ENCODE measurements around the gene GNRH2.
A peak's percentile ranks its signal among the peaks of the same experiment; 100 is the strongest.
"Not testable (repeated sequence)": the region's sequence is repeated elsewhere in the genome, so short reads cannot be mapped to it uniquely, and the experiment has no call there.

Gene GNRH2, protein sequence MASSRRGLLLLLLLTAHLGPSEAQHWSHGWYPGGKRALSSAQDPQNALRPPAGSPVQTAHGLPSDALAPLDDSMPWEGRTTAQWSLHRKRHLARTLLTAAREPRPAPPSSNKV

DNA sequence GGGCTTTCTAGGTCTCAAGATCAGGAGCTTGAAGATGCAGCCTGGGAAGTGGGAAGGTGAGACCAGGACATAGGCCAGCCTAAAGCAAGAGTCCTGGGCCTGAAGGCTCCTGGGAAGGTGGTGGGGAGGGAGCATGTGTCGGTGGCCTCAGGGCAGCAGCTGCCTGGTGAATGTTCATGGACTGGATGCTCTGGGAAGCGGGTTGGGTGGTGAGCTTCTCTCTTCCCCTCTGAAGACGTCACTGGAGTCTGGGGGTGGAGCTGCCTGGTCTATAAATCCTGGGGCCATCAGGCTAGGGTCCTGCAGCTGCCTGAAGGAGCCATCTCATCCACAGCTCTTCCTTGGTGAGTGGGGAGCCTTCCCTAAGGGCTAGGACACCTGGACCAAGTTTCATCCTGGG lies at the start of gene GNRH2:
GNRH2 (plus strand) TSS at position 301 of the 400 bp plus-strand sequence. CDS start 793 bp downstream, outside the sequence.
- no peak for DNase-seq

DNA sequence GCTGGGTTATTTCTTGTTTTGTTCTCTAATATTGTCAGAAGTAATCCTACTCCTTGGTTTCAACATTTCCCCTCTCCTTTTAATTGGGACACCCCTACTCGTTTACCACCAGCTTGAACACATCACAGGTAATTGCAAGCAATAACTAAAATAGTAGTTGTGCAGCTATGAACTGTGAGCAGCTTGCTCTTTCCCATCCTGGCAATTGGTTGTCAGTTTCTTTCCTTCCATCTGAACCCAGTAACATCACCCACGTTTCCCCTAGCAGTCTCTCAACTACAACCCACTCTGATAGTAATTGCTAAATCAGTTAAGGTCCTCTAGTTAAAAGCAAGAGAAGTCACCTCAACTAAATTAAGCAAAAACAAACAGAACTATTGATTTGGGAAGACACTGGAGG lies 47.6 kb upstream of the GNRH2 start:
- DNase-seq, result no peak

DNA sequence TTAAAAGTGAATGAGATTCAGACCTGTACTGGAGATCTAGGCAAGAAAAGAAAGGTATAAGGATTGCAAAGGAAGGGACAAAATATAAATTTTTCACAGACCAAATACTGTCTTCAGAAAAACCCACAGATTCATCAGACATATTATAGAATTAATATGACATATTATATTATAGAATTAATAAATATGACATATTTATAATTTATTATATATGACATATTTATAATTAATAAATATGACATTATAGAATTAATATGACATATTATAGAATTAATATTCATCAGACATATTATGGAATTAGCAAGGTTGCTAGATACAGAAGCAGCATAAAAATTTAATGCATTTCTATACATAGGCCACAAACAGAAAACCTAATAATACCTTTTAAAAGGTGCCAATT lies 44.7 kb upstream of the GNRH2 start:
- DNase-seq, result no peak

DNA sequence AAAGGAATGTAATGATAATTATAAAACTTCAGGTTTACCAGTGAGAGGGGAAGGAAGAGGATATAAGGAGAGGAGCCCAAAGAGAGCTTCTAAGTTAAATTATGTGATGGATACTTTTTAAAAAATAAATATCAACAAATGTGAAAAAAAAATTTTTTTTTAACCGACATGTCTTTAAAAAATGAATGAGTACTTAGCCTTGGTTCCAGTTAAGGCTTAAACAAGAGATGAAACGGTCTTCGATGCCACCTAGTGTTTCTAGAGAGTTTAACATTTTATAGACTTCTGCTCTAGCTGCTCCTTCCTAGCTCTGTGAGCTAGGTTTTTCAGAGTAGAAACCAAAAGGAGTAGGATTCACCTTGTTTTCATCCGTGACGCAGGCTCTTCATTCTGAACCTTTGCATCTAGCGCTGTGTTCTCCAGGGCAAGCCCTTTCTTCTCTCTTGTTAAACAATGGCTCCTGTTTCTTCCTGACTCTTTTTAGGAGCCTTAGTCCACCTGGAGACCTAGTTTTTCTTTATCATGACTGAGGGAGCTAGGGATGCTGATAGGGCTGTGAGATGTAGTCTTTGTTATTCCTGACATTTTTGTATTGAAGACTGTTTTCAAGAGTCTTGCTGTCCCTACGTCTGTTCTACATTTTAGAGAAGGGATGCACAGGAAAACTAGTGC lies 42.4 kb upstream of the GNRH2 start:
- DNase-seq, result no peak

DNA sequence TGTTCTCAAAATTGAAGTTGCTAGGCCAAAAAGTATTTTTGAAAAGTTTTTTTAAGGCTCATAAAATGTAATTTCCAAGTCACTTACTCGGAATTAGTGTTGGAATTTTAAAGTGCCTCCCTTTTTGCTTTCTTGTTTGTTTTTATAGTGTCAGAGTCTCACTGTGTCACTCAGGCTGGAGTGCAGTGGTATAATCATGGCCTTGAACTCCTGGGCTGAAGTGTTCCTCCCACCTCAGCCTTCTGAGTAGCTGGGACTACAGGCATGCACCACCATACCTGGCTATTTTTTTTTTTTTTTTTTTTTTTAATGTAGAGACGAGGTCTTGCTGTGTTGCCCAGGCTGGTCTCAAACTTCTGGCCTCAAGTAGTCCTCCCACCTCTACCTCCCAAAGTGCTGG lies 40.0 kb upstream of the GNRH2 start:
- no peak for DNase-seq

DNA sequence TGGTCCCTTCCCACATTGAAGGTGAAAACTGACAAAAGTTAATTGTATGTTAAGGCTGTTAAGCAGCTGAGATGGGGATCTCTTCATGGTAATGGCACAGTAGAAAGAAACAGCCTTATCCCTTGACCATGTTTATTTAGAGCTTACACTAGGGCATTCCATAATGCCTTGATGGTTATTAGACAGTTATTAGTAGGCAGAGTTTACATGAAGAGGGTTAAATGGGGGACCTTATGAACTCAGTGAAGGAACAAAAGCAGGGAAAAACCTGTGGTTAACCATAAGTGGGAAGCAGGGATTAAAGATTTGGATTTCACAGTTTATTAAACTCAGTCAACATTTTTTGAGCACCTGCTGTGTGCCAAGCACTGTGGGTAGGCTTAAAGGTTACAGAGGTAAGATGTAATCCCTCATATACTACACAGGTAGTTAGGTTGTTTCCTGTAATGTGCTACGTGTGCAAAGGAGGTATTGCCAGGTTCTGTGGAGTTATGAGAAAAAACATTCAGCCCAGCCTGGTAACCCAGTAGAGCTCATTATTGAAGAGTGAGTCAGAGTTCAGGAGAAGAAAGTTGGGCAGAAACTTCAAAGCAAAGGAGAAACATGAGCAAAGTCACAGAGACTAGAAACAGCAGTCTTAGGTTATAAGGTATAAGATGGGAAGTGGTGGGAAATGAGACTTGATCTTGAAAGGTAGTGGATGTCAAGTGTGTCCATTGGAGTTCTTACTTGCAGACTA lies 32.3 kb upstream of the GNRH2 start:
- DNase-seq, result no peak

DNA sequence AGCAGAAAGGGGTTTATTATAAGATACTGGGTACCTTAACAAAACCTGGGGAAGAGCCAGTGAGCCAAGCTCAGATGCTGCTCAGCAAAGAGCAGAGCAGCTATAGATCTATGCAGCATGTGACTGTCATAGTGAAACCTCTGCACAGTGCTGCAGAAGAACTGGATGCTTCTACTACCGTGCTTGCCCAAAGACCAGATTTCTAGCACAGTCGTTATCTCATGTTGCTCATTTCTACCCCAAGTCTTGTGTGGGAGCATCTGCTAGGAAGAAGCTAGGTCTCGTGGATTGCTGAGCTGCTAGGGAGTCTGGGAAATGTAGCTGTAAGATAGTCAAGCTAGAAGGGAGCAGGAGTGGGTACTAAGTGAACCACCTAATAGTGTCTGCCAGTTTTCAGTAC lies 31.7 kb upstream of the GNRH2 start:
- DNase-seq, result no peak

DNA sequence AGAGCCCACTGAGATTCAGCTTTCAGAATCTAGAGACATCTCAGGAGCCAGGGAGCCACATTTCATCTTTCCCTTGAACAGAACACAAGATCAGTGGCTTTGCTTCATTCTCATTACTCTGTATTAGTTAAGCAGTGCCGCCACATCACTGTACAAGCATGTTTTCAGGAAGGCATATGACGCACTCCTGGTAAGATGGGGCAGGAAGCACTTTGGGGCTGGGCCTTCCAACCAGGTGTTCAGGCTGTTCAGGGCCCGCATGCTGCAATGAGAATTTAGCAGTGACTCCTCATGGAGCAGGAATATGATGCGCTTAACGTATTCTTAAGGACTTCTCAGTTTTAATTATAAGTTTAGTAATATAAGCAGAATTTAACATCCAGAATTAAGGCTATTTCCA lies 29.7 kb upstream of the GNRH2 start:
- DNase-seq, result no peak

DNA sequence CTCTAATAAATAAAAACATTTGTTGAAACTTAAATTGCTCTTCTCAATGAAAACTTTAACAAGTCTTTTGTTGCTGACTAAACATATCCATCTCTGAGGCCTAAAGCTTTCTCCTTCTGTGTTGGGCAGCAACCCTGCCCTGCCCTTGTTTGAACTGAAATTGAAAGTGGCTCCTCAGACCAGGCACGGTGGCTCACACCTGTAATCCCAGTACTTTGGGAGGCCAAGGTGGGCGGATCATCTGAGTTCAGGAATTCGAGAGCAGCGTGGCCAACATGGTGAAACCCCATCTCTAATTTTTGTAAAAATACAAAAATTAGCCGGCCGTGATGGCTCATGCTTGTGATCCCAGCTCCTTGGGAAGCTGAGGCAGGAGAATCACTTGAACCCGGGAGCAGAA lies 29.2 kb upstream of the GNRH2 start:
- DNase-seq, result no peak

DNA sequence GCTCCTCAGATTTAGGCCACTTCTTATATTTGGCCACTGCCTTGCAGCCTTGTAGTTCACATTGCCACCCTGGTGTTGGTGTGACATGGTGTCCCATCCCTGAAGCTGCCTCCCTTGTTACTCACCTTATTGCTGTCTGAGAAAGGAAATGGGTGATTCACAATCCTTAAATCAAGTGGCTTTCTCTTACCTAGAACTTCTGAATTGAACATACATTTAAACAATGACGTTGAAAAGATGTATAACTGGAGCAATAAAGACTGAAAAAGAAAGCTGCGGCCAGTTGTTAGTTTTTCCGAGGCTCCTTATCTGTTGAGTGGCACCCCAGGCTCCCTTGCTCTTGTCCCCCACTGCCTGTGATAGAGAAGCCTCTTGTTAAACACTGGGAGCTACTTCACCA lies 28.8 kb upstream of the GNRH2 start:
- DNase-seq, result no peak

DNA sequence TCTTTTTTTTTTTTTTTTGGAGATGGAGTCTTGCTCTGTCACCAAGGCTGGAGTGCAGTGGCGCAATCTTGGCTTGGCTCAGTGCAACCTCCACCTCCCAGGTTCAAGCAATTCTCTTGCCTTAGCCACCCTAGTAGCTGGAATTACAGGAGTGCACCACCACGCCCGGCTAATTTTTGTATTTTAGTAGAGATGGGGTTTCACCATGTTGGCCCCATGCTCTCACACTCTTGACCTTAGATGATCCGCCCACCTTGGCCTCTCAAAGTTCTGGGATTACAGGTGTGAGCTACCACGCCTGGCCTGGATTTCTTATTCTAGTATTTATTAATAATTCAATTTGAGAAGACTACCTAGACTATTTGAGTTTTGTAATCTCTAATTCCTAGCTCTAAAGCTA lies 28.1 kb upstream of the GNRH2 start:
- not testable (repeated sequence) for DNase-seq

DNA sequence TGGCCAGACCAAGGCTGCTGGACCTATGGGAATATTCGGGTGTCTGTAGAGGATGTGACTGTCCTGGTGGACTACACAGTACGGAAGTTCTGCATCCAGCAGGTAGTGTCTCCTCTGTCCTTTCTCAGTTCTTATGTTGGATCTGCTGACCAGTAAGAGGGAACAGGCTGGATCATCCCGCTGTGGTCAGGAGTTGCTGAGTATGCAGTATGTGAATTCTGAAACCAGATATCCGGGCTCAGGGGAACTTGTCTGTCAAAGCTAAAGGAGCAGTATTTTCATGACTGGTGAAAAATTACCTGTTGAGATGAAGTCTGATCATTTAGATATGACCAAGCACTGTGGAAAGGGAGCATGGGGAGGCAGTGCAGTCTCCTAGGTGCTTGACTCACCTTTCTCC lies 22.1 kb upstream of the GNRH2 start:
- no peak for DNase-seq

DNA sequence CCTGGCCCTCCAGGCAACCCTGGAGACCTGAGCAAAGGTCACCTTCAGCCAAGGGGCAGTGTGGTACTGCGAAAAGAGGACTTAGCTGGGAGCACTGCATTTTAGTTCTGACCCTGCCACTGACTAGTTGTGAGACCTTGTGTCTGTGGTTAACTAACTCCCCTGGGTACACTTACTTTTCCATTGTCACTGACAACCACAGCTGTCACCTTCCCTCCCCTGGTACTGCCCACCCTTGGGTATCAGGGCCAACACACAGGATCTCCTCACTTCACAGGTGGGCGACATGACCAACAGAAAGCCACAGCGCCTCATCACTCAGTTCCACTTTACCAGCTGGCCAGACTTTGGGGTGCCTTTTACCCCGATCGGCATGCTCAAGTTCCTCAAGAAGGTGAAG lies 21.6 kb upstream of the GNRH2 start:
- DNase-seq, result no peak

DNA sequence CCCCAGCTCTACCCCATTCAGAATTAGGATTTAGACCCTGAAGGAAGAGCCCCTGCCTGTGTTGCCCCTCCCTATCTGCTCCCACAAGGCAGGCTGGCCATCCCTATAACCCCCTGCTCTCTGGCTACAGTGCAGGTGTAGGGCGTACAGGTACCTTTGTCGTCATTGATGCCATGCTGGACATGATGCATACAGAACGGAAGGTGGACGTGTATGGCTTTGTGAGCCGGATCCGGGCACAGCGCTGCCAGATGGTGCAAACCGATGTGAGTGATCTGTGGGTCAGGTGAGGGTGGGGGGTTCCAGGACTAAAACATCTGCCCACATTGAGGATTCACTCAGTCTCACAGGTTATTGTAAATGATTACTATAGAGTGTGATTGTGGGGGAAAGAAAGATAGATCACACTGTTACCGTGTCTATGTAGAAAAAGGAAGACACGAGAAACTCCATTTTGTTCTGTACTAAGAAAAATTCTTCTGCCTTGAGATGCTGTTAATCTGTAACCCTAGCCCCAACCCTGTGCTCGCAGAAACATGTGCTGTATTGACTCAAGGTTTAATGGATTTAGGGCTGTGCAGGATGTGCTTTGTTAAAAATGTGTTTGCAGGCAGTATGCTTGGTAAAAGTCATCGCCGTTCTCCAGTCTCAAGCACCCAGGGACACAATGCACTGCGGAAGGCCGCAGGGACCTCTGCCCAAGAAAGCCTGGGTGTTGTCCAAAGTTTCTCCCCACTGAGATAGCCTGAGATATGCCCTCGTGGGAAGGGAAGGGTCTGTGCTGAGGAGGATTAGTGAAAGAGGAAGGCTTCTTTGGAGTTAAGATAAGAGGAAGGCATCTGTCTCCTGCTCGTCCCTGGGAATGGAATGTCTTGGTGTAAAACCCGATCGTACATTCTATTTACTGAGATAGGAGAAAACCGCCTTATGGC lies 20.6 kb upstream of the GNRH2 start:
- DNase-seq, result not testable (repeated sequence)

DNA sequence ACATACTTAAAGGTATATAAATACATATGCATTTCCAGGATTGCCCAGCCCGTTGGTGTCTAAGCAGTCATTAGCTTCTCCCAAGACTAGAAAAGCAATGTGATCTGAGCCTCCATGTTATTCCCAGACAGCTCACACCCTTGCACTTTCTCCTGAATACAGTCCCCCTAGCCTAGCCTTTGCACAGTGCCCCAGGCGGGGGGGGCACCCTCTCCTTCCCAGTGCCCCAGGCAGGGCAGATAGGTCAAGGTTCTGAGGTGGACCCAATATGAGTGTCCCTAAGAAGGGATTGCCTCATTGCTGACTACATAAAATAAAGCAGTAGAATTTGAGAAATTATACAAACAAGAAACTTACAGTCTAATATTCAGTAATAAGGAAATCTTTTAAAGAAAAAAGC lies 15.4 kb upstream of the GNRH2 start:
- DNase-seq, result no peak

DNA sequence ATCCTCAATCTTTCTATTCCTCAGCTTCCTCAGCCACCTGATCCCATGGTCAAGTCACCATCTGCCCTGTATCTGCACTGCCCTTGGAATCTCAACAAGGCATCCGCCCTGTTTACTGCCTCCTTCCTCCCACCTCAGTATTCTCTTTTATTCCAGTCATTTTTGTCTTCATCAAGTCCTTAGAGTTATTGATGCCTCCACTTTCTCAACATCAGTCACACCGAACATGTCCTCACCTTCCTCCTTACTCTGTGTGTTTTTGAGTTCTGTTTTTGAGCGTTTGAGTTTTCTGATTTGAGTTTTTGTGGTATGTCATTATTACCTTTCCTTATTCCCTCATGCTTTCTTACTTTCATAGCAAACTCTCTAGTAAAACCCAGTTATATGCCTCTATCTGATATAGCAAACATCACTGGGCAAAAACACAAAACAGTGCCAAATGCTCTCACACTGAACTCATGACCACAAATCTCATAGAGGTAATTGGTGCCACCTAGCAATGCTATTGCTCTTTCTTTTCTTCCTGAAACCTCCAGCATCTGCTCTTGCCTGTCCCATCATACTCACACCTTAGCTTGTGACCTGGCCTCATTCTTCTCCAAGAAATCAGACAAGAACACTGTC lies 11.8 kb upstream of the GNRH2 start:
- DNase-seq, result no peak

DNA sequence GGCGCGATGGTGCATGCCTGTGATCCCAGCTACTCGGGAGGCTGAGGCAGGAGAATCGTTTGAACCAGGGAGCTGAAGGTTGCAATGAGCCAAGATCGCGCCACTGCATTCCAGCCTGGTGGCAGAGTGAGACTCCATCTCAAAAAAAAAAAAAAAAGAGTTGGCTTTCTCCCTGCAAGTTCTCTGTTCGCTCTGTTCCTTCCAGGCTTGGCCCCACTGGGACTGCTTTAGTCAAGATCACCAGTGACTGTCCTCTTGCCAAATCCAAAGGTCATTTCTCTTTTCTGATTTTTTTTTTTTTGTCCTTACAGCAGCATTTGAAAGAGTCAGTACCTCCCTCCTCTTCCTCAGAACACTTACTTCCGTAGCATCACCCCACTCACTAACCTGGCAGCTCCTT lies 10.8 kb upstream of the GNRH2 start:
- no peak for DNase-seq

DNA sequence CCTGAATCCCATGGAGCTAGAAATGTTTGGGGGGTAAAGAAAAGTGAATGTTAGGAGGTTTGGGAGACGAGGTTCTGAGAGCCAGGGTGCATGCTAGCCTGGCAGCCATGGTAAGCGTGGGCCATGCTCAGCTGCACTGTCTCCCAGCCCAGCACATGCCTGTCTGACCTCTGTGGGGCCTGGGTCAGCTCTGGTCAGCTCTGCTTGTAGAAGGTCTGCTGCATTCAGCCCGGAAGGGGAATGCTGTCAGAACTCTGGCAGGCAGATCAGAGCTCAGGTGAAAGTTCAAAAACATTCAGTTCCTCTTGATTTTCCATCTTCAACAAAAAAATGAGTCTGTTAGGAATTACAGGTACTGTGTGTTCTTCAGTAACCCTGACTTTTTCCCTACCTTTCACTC lies 5.8 kb upstream of the GNRH2 start:
- no peak for DNase-seq

DNA sequence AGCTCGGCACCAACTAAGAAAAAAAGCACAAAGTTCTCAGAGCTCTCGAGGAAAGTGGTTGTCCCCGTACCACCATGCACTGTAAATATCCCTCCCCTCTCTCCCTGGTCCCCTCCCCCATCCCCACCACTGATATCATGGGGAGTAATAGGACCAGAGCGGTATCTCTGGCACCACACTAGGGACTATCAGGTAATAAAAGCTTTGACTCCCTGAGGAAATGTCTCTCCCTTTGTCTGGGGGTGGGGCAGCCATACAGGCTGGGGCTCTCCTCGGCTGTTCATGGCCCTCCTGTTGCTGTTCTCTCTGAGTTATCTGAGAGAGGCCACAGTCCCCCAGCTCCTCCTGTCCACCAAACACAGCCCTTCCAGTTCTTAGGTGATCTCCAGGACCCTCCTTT lies 5.0 kb upstream of the GNRH2 start:
- no peak for DNase-seq

DNA sequence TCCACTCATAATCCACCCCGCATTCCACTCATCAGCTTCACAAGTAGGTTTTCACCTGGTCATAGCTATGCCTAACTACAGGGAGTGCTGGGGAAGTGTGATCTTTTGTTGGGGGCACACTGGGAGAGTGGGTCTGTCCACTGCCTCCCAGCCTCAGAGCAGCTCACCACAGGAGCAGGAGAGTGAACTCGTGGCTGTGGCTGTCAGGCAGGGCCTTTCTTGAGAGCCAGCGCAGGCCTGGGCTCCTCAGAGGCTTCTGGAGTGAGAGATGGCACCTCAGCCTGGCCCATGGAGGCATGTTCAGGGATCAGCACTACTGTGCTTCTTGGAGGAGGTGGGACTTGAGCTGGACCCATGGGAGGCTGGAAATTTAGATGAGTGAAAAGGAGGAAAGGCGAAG lies 4.0 kb upstream of the GNRH2 start:
- no peak for DNase-seq

DNA sequence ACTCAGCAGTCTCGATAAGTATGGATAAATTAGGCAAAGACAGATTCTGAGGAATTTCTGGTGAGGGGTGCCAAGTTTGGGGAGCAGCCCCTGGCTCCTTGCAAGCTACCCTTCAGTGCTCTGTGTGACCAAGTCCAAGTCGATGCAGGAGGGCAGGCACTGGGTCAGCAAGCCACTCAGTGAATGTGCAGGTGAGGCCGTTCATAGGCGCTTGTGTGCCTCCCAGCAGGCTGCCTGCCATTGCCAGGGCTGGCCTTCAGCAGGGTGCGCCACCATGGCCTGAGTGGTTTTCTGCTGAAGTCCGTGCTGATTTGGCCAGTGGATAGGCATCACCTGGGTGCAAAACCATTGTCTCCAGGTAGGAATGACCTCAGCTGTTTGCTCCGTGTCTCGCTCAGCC lies 3.3 kb upstream of the GNRH2 start:
- no peak for DNase-seq

DNA sequence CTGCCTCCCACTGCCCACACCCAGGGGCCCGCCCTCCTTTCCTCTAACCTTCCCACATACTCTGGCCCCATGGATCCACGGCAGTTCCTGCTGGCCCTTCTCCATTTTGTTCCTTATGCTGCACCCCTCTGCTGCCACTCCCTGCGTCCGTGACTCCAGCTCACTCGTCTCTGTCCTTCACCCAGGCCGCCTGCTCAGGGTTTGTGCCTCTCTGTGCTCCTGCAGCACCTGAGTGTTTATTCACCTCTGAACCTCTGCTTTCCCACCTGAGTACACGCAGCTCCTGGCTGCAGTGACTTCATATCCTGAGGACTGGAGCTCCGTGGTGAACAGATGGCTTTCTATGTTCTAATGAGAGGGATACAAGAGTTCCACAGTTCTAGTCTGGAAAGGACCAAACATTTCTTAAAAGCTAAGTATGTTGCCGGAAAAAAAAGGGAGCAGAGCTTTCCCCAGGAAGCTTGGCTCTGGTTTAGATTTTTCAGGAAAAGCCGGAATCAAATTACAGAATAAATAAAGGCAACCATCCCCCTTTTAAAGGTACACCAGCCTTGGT lies 1.5 kb upstream of the GNRH2 start:
- peak; percentile 56 for DNase-seq

DNA sequence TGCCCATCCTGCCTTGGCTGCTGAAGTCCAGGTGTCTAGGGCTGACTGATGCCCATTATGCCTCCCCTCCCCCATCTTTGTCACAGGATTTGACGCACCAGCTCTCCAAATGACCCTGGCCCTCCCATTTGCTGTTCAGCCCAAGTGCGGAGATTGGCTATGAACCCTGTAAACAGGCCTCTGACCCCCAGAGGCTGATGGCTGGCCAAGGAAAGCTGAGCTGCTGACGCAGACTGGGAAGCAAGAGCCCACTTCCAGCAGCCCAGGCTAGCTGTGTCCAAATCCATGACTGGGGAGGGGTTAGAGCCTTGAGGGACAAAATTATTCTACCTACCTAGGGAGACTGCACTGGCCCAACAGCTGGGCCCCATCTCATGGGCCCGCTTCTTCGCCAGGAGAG lies 797 bp upstream of the GNRH2 start:
- DNase-seq, result peak; percentile 49
